K562 (cell line): ENCODE data around the gene KCTD7. TPM values are rescaled to one million over a fixed set of nuclear protein-coding genes. Genes with fewer than 3 reads are reported as not detected.

Experiments
- ARID1B ChIP-seq: fragments of 450-650 bp; IDR thresholded peaks from 2 replicates; pipeline ENCODE4 v1.6.1; 2016; ENCODE audit warnings: antibody characterized with exemption, mild to moderate bottlenecking, inconsistent platforms
- CBFA2T3 ChIP-seq: fragments of 450-650 bp; IDR thresholded peaks from 2 replicates; pipeline ENCODE4 v1.6.1; 2017
- CTBP1 ChIP-seq: fragments of 450-650 bp; IDR thresholded peaks from 2 replicates; pipeline ENCODE4 v1.6.1; 2016; ENCODE audit warnings: borderline replicate concordance
- HDAC2 ChIP-seq: fragments of 450-650 bp; IDR thresholded peaks from 2 replicates; pipeline ENCODE4 v1.6.1; 2016; ENCODE audit warnings: mild to moderate bottlenecking
- HDAC8 ChIP-seq: fragments of 450-650 bp; IDR thresholded peaks from 2 replicates; pipeline ENCODE4 v1.6.1; 2016; ENCODE audit warnings: mild to moderate bottlenecking, missing genetic modification characterization, moderate library complexity, missing compliant biosample characterization
- KDM1A ChIP-seq, 2 experiments: fragments of 450-650 bp; IDR thresholded peaks; 2 replicates each; pipeline ENCODE4 v1.6.1; 2016; ENCODE audit warnings: mild to moderate bottlenecking in 2 of 2
- LCOR ChIP-seq: sonication (generic); formaldehyde crosslinking; IDR thresholded peaks from 2 replicates; pipeline ENCODE4 v1.8.0; 2022; ENCODE audit warnings: mild to moderate bottlenecking, missing genetic modification reagents
- MTA2 ChIP-seq: fragments of 450-650 bp; IDR thresholded peaks from 2 replicates; pipeline ENCODE4 v1.6.1; 2016; ENCODE audit warnings: low read depth
- POLR2AphosphoS5 ChIP-seq: IDR thresholded peaks from 2 replicates; pipeline ENCODE4 v1.6.1; 2011; ENCODE audit warnings: mild to moderate bottlenecking, low read depth, low read length, moderate library complexity; ENCODE audit not compliant: control insufficient read depth, insufficient read depth
- PPARD ChIP-seq: fragments of 250-450 bp; sonication (Bioruptor Pico); IDR thresholded peaks from 2 replicates; pipeline ENCODE4 v1.8.0; 2022; ENCODE audit warnings: inconsistent platforms, mild to moderate bottlenecking, moderate library complexity
- RCOR1 ChIP-seq, 2 experiments: IDR thresholded peaks; 2 replicates each; pipeline ENCODE4 v1.6.1; 2012; ENCODE audit warnings: low read depth in 2 of 2, low read length in 2 of 2, borderline replicate concordance in 1 of 2, improper control_type of control experiment in 1 of 2
- SMARCE1 ChIP-seq: fragments of 450-650 bp; IDR thresholded peaks from 2 replicates; pipeline ENCODE4 v1.7.1; 2016; ENCODE audit warnings: mild to moderate bottlenecking
- TCF3 ChIP-seq: sonication (generic); formaldehyde crosslinking; IDR thresholded peaks from 2 replicates; pipeline ENCODE4 v1.4.0; 2020; ENCODE audit warnings: mild to moderate bottlenecking, missing genetic modification reagents
- TEAD4 ChIP-seq, 2 experiments: sonication (generic) in 1 of 2; formaldehyde crosslinking in 1 of 2; IDR thresholded peaks; 2 replicates each; pipeline versions ENCODE4 v1.6.1 to v1.8.0; 2012 to 2022; ENCODE audit warnings: borderline replicate concordance in 1 of 2, inconsistent platforms in 1 of 2, low read length in 1 of 2, mild to moderate bottlenecking in 1 of 2, missing genetic modification reagents in 1 of 2
- ZBTB40 ChIP-seq, 2 experiments: fragments of 450-650 bp in 1 of 2; sonication (generic) in 1 of 2; formaldehyde crosslinking in 1 of 2; IDR thresholded peaks; 2 replicates each; pipeline versions ENCODE4 v1.7.1 to v1.9.0; 2016 to 2022; ENCODE audit warnings: inconsistent platforms in 1 of 2, mild to moderate bottlenecking in 1 of 2, missing genetic modification reagents in 1 of 2
- ZNF639 ChIP-seq, 2 experiments: fragments of 200-800 bp in 1 of 2; sonication (Bioruptor generic) in 1 of 2; sonication (generic) in 1 of 2; formaldehyde crosslinking in 1 of 2; IDR thresholded peaks in 1 of 2; conservative IDR thresholded peaks in 1 of 2; 2 replicates each; pipeline versions ENCODE4 v1.5.0 to v1.6.1; 2016 to 2020; ENCODE audit warnings: missing compliant biosample characterization in 1 of 2, missing genetic modification characterization in 1 of 2, missing genetic modification reagents in 1 of 2
- polyA plus RNA-seq, 8 experiments: library from polyadenylated mRNA; depleted of rRNA in 4 of 8; stranded (reverse) in 5 of 8; unstranded in 3 of 8; fragments of >200 nt; fragmentation: Nextera tagmentation in 2 of 8; fragmentation: Illumina TruSeq in 1 of 8; extraction: Ambion mirVana in 2 of 8; extraction: Trizol in 1 of 8; gene quantifications; 2 replicates each; pipeline versions ENCODE4 v1.2.1 to v1.2.3, GENCODE V29; 2011 to 2014; ENCODE audit warnings: inconsistent platforms in 1 of 8, missing spikeins in 1 of 8
- total RNA-seq, 7 experiments: library from RNA; depleted of rRNA in 6 of 7; stranded (reverse); fragments of >200 nt in 6 of 7; fragmentation: Illumina TruSeq in 2 of 7; extraction: Trizol in 2 of 7; gene quantifications; 2 replicates each; pipeline versions ENCODE4 v1.2.1 to v1.2.3, GENCODE V29; 2011 to 2021; ENCODE audit warnings: low replicate concordance in 1 of 7

Gene KCTD7
- total and polyA plus RNA-seq, 9 of the 15 experiments (the other 6 are each of a cell fraction or from before 2014, with no cell fraction given), result 1.5 to 26.0 (median 9.0) TPM

- TF ChIP-seq ZNF639 (CRISPR knock-in tag; conservative IDR thresholded peaks at IDR 0.05 in 1 of 2, IDR thresholded peaks at IDR 0.05 in 1 of 2) (0 out of 4 replicates have a peak, but pooled peaks of 1 of the 2 experiments have one; percentile 25), POLR2AphosphoS5 (peak; percentile 45; the same call in 1 of the 2 replicates), TEAD4 (IDR thresholded peaks at IDR 0.05; ENCODE audit: low read length) (peak; percentile 54; the same call in 1 of the 2 replicates), TEAD4 (CRISPR knock-in tag; IDR thresholded peaks at IDR 0.05; ENCODE audit: borderline replicate concordance) (no peak), ARID1B (peak; percentile 76), CBFA2T3 (peak; percentile 87), RCOR1 (IDR thresholded peaks at IDR 0.05; ENCODE audit: borderline replicate concordance in 1 of 2, low read depth in 2 of 2, low read length in 2 of 2) (peak; percentile 66 to 94; a peak in 3 of 4 replicates), LCOR (CRISPR knock-in tag) (0 out of 2 replicates have a peak, but pooled peaks have one; percentile 28), ZBTB40 (IDR thresholded peaks at IDR 0.05) (0 out of 2 replicates have a peak, but pooled peaks have one; percentile 15), ZBTB40 (CRISPR knock-in tag; IDR thresholded peaks at IDR 0.05) (no peak), SMARCE1 (0 out of 2 replicates have a peak, but pooled peaks have one; percentile 44), KDM1A (IDR thresholded peaks at IDR 0.05) (peak; percentile 89), HDAC8 (tag) (no peak), TCF3 (CRISPR knock-in tag) (peak; percentile 69), MTA2 (peak; percentile 67), PPARD (CRISPR knock-in tag) (no peak), CTBP1 (peak; percentile 56; the same call in 1 of the 2 replicates), HDAC2 (0 out of 2 replicates have a peak, but pooled peaks have one; percentile 43)
- TF ChIP-seq, all 486 proteins: peak for 23
Observed at GRCh38 chr7:66687186-66687585, 58.5 kb downstream of the KCTD7 start (continued).
